AG09319 (cell line): ENCODE results near the gene NEUROD1.

Source experiments
- DNase-seq: peaks from one replicate; pipeline ENCODE4 v3.0.0-alpha.2; 2010; ENCODE audit warnings: low read depth; ENCODE audit errors: extremely low read depth
- CTCF ChIP-seq: IDR thresholded peaks from 2 replicates; pipeline ENCODE4 v1.5.1; 2011; ENCODE audit warnings: low read depth, mild to moderate bottlenecking, inconsistent platforms, low read length, moderate library complexity

The NEUROD1 gene

GRCh38 chr2:181677912-181678586, 2.3 kb downstream of the NEUROD1 start:
- no peak for TF ChIP-seq CTCF
- DNase-seq, result peak; percentile 30

- no peak for DNase-seq
- no peak for TF ChIP-seq CTCF
Observed at GRCh38 chr2:181675254-181675653, 5.1 kb downstream of the NEUROD1 start.

- TF ChIP-seq CTCF, result no peak
- no peak for DNase-seq
Observed at GRCh38 chr2:181674461-181674860, 5.9 kb downstream of the NEUROD1 start.

GRCh38 chr2:181673173-181673572, 7.1 kb downstream of the NEUROD1 start:
- no peak for TF ChIP-seq CTCF
- no peak for DNase-seq

GRCh38 chr2:181672255-181673008, 7.9 kb downstream of the NEUROD1 start:
- no peak for TF ChIP-seq CTCF
- DNase-seq, result no peak

GRCh38 chr2:181670632-181671031, 9.7 kb downstream of the NEUROD1 start:
- DNase-seq, result no peak
- TF ChIP-seq CTCF, result no peak

- no peak for TF ChIP-seq CTCF
- no peak for DNase-seq
Observed at GRCh38 chr2:181667234-181667633, 13.1 kb downstream of the NEUROD1 start.
